Measurements from ENCODE around the gene GGN. TPM values are rescaled to one million over a fixed set of nuclear protein-coding genes. Genes with fewer than 3 reads are reported as not detected.
A peak's percentile ranks its signal among the peaks of the same experiment; 100 is the strongest.

Gene GGN
- total RNA-seq, 1 experiment from 2014 or later, result 0.47 TPM

GRCh38 chr19:38375748-38376147, 12.1 kb downstream of the GGN start:
- intact Hi-C loops (cut with micrococcal nuclease), result no loop called here
- peaks cover 11 to 23% of the 10 kb centered on the region in 2 experiments for H3K4me1 ChIP-seq (ENCODE audit: control insufficient read depth in 1 of 2, insufficient read depth in 2 of 2, low read length in 2 of 2)
- H3K36me3 ChIP-seq (ENCODE audit: control insufficient read depth in 1 of 2, insufficient read depth in 2 of 2, low read length in 2 of 2), result peaks cover 21 to 24% of the 10 kb centered on the region in 2 experiments
- CTCF ChIA-PET, result interaction anchor here (0.8 kb wide), 1 partner anchor 141 kb away, joined by 3 read pairs; no protein-coding TSS in a partner anchor
- no peak overlapping the region for H2AFZ ChIP-seq (ENCODE audit: low read depth, low read length, poor library complexity, severe bottlenecking)
- POLR2A ChIA-PET, result interaction anchor here (5.6 kb wide), 1 partner anchor 12 kb away, joined by 44 read pairs; the partner anchor contains the start of genes GGN and SPRED3
- H3K27me3 ChIP-seq (ENCODE audit: insufficient read depth, low read length), result no peaks in the 10 kb centered on the region
- peak overlapping the region; percentile 92 for H3K4me2 ChIP-seq (ENCODE audit: low read length)
- no peaks in the 10 kb centered on the region for H3K9me3 ChIP-seq (ENCODE audit: control insufficient read depth in 1 of 2, insufficient read depth in 1 of 2, low read depth in 1 of 2, low read length in 2 of 2)
- ATAC-seq, result no peak
- H3K27ac ChIP-seq (ENCODE audit: low read depth, low read length), result peak overlapping the region; percentile 92
- peak overlapping the region; percentile 97 to 98 for H3K4me3 ChIP-seq (replicated peaks in 1 of 2; ENCODE audit: low read depth in 1 of 2, low read length in 2 of 2)
- H3K79me2 ChIP-seq (ENCODE audit: insufficient read depth, low read length), result peaks cover 47% of the 10 kb centered on the region
- H4K20me1 ChIP-seq (ENCODE audit: insufficient read depth), result no peaks in the 10 kb centered on the region
- no peak for DNase-seq (ENCODE audit: low read depth, low spot score)
- TF ChIP-seq CBX3 (IDR thresholded peaks at IDR 0.05; ENCODE audit: low read depth) (no peak), EZH2 (IDR thresholded peaks at IDR 0.05) (no peak), CEBPB (IDR thresholded peaks at IDR 0.05; ENCODE audit: low read depth) (no peak), ELF1 (IDR thresholded peaks at IDR 0.05; ENCODE audit: borderline replicate concordance, low read depth) (no peak), EGR1 (IDR thresholded peaks at IDR 0.05; ENCODE audit: low read depth) (no peak), EZH2phosphoT487 (IDR thresholded peaks at IDR 0.05; ENCODE audit: borderline replicate concordance) (no peak), POLR2A (IDR thresholded peaks at IDR 0.05; ENCODE audit: borderline replicate concordance, extremely low read depth, insufficient read depth, insufficient read length) (no peak), JUND (IDR thresholded peaks at IDR 0.05) (no peak), ZBTB33 (IDR thresholded peaks at IDR 0.05; ENCODE audit: extremely low read depth, insufficient replicate concordance, low read length) (no peak), YY1 (IDR thresholded peaks at IDR 0.05; ENCODE audit: extremely low read depth, insufficient replicate concordance, low read depth, low read length) (no peak), ZFX (IDR thresholded peaks at IDR 0.05) (no peak), SIN3A (IDR thresholded peaks at IDR 0.05; ENCODE audit: low read depth) (no peak), FOSL1 (IDR thresholded peaks at IDR 0.05; ENCODE audit: low read depth) (no peak)
- TF ChIP-seq, protein P1, sequence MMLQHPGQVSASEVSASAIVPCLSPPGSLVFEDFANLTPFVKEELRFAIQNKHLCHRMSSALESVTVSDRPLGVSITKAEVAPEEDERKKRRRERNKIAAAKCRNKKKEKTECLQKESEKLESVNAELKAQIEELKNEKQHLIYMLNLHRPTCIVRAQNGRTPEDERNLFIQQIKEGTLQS (IDR thresholded peaks at IDR 0.05), result no peak
- TF ChIP-seq, protein P2, sequence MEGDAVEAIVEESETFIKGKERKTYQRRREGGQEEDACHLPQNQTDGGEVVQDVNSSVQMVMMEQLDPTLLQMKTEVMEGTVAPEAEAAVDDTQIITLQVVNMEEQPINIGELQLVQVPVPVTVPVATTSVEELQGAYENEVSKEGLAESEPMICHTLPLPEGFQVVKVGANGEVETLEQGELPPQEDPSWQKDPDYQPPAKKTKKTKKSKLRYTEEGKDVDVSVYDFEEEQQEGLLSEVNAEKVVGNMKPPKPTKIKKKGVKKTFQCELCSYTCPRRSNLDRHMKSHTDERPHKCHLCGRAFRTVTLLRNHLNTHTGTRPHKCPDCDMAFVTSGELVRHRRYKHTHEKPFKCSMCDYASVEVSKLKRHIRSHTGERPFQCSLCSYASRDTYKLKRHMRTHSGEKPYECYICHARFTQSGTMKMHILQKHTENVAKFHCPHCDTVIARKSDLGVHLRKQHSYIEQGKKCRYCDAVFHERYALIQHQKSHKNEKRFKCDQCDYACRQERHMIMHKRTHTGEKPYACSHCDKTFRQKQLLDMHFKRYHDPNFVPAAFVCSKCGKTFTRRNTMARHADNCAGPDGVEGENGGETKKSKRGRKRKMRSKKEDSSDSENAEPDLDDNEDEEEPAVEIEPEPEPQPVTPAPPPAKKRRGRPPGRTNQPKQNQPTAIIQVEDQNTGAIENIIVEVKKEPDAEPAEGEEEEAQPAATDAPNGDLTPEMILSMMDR (IDR thresholded peaks at IDR 0.05 in 2 of 3, conservative IDR thresholded peaks at IDR 0.05 in 1 of 3; ENCODE audit: borderline replicate concordance in 1 of 3, insufficient read depth in 1 of 3, low read depth in 2 of 3, low read length in 2 of 3), result no peak
- TF ChIP-seq, protein P3, sequence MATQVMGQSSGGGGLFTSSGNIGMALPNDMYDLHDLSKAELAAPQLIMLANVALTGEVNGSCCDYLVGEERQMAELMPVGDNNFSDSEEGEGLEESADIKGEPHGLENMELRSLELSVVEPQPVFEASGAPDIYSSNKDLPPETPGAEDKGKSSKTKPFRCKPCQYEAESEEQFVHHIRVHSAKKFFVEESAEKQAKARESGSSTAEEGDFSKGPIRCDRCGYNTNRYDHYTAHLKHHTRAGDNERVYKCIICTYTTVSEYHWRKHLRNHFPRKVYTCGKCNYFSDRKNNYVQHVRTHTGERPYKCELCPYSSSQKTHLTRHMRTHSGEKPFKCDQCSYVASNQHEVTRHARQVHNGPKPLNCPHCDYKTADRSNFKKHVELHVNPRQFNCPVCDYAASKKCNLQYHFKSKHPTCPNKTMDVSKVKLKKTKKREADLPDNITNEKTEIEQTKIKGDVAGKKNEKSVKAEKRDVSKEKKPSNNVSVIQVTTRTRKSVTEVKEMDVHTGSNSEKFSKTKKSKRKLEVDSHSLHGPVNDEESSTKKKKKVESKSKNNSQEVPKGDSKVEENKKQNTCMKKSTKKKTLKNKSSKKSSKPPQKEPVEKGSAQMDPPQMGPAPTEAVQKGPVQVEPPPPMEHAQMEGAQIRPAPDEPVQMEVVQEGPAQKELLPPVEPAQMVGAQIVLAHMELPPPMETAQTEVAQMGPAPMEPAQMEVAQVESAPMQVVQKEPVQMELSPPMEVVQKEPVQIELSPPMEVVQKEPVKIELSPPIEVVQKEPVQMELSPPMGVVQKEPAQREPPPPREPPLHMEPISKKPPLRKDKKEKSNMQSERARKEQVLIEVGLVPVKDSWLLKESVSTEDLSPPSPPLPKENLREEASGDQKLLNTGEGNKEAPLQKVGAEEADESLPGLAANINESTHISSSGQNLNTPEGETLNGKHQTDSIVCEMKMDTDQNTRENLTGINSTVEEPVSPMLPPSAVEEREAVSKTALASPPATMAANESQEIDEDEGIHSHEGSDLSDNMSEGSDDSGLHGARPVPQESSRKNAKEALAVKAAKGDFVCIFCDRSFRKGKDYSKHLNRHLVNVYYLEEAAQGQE (IDR thresholded peaks at IDR 0.05; ENCODE audit: low read depth), result no peak
- no peaks in the 10 kb centered on the region for H3K9me2 ChIP-seq (ENCODE audit: insufficient read depth)
- peak overlapping the region; percentile 97 for H3K9ac ChIP-seq (ENCODE audit: low read length)
- no TSS peak for BruUV-seq (replicated peaks)
- RAD21 ChIA-PET (ENCODE audit: low non-redundant PET in 1 of 2, low total read pairs in 2 of 2, uncharacterized antibody in 2 of 2, unreplicated experiment in 2 of 2), result no interaction called here

Measured in HCT116 (cell line).